Measurements from ENCODE around the gene ANKFY1. TPM values are rescaled to one million over a fixed set of nuclear protein-coding genes. Genes with fewer than 3 reads are reported as not detected.

ANKFY1 gene
- total RNA-seq, 1 donor from 2014 or later, result 80.5 TPM

GRCh38 chr17:4246674-4247073 lies 17.1 kb downstream of the ANKFY1 start:
- TF ChIP-seq CTCF (IDR thresholded peaks at IDR 0.05; ENCODE audit: partially characterized antibody, unreplicated experiment), result no peak
- H3K27ac Mint-ChIP-seq (ENCODE audit: unreplicated experiment), result peak overlapping the region; percentile 98
- H3K4me1 Mint-ChIP-seq (ENCODE audit: low read depth, unreplicated experiment), result peaks cover 50% of the 10 kb centered on the region
- no peaks in the 10 kb centered on the region for H3K9me3 Mint-ChIP-seq (ENCODE audit: unreplicated experiment)
- peak overlapping the region; percentile 72 for H3K4me3 Mint-ChIP-seq (ENCODE audit: unreplicated experiment)
- peaks cover 2% of the 10 kb centered on the region for H3K27me3 Mint-ChIP-seq (ENCODE audit: unreplicated experiment)
- H3K36me3 Mint-ChIP-seq (ENCODE audit: unreplicated experiment), result no peaks in the 10 kb centered on the region
- DNase-seq, result no peak

- TF ChIP-seq CTCF (IDR thresholded peaks at IDR 0.05; ENCODE audit: partially characterized antibody, unreplicated experiment), result no peak
- Mint-ChIP-seq H3K27me3 (ENCODE audit: unreplicated experiment) (peaks cover 2% of the 10 kb centered on the region), H3K4me1 (ENCODE audit: low read depth, unreplicated experiment) (peaks cover 17% of the 10 kb centered on the region), H3K36me3 (ENCODE audit: unreplicated experiment) (no peaks in the 10 kb centered on the region), H3K9me3 (ENCODE audit: unreplicated experiment) (no peaks in the 10 kb centered on the region), H3K27ac (ENCODE audit: unreplicated experiment) (no peak overlapping the region), H3K4me3 (ENCODE audit: unreplicated experiment) (no peak overlapping the region)
- DNase-seq, result no peak
Observed at GRCh38 chr17:4241535-4241934, 22.2 kb downstream of the ANKFY1 start.

DNA sequence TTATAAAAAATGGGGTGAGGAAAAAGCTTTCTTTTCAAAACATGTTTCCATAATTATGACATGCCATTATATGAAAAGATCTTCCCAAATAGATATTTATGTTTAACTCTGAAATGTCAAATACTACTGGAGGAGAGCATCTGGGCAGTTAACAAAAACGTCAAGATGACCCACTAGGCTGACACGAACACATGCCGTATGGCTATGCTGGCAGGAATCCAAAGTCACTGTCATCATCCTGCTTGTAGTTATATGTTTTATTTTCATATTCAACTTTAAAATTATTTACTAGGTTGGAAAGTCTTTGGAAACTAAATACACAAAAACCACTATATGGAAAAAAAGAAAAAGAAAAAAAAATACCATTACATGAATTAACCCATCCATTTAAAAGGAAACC lies 27.3 kb downstream of the ANKFY1 start:
- Mint-ChIP-seq H3K4me1 (ENCODE audit: low read depth, unreplicated experiment) (no peaks in the 10 kb centered on the region), H3K9me3 (ENCODE audit: unreplicated experiment) (no peaks in the 10 kb centered on the region), H3K27ac (ENCODE audit: unreplicated experiment) (no peak overlapping the region), H3K27me3 (ENCODE audit: unreplicated experiment) (no peaks in the 10 kb centered on the region), H3K4me3 (ENCODE audit: unreplicated experiment) (no peak overlapping the region), H3K36me3 (ENCODE audit: unreplicated experiment) (no peaks in the 10 kb centered on the region)
- no peak for TF ChIP-seq CTCF (IDR thresholded peaks at IDR 0.05; ENCODE audit: partially characterized antibody, unreplicated experiment)
- DNase-seq, result no peak

DNA sequence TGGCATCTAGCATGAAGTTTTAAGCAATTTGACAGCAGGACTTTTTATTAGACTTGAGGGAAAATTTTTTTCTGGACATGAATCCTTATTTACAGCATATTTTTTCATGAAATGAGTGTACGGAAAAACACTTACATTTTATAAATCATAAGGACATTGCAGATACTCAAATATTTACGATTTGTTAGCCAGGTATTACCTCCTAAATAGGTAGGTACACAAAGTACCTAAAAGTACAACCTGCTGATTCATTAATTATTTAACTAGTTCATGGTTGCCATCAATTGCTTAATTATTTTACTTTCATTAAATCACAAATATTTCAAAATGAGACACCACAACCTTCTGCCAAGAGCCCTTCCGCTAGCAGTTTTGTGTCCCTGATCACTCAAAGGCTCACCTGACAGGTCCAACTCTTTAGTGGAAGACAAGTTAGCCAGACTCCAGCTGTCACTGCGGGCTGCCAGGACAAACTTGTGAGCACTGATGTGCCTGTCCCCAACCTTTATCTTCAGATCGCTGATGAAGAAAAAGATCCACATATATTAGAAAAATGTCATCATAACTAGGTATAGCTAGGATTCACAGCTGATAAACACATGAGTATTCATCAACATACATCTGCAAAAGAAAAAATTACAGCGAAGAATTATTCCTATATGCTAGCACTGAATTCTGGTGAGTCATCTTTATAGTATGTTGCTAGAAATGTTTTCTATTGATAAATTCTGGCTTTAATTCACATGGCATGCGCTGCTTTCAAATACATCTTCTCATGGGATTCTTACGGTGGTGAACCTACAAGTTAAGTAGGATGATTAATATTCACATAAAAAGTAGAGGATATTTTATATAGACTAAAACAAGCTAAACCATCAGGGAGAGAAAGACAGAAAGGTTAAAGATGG lies 28.2 kb downstream of the ANKFY1 start:
- Mint-ChIP-seq H3K4me3 (ENCODE audit: unreplicated experiment) (no peak overlapping the region), H3K36me3 (ENCODE audit: unreplicated experiment) (no peaks in the 10 kb centered on the region), H3K4me1 (ENCODE audit: low read depth, unreplicated experiment) (no peaks in the 10 kb centered on the region), H3K27me3 (ENCODE audit: unreplicated experiment) (no peaks in the 10 kb centered on the region), H3K27ac (ENCODE audit: unreplicated experiment) (peak overlapping the region; percentile 15), H3K9me3 (ENCODE audit: unreplicated experiment) (no peaks in the 10 kb centered on the region)
- DNase-seq, result no peak
- no peak for TF ChIP-seq CTCF (IDR thresholded peaks at IDR 0.05; ENCODE audit: partially characterized antibody, unreplicated experiment)

- Mint-ChIP-seq H3K27me3 (ENCODE audit: unreplicated experiment) (no peaks in the 10 kb centered on the region), H3K36me3 (ENCODE audit: unreplicated experiment) (no peaks in the 10 kb centered on the region), H3K27ac (ENCODE audit: unreplicated experiment) (no peak overlapping the region), H3K4me3 (ENCODE audit: unreplicated experiment) (no peak overlapping the region), H3K9me3 (ENCODE audit: unreplicated experiment) (no peaks in the 10 kb centered on the region), H3K4me1 (ENCODE audit: low read depth, unreplicated experiment) (no peaks in the 10 kb centered on the region)
- no peak for TF ChIP-seq CTCF (IDR thresholded peaks at IDR 0.05; ENCODE audit: partially characterized antibody, unreplicated experiment)
- DNase-seq, result no peak
Observed at GRCh38 chr17:4234401-4234800, 29.4 kb downstream of the ANKFY1 start.

Data from glutamatergic neuron (in vitro differentiated cells).